Thyroid gland (tissue), 4 donors: ENCODE results near the gene CITED2.
"Not testable (repeated sequence)": the region's sequence is repeated elsewhere in the genome, so short reads cannot be mapped to it uniquely, and the experiment has no call there.

ENCODE experiments used
- POLR2A ChIP-seq, 2 donors: fragments of 450-650 bp; IDR thresholded peaks; one replicate each; pipeline ENCODE4 v1.6.1; 2017; ENCODE audit warnings: antibody characterized with exemption in 2 of 2, mild to moderate bottlenecking in 2 of 2, moderate library complexity in 1 of 2
- TF ChIP-seq, protein P1 (sequence below), 6 experiments: fragments of 200-600 bp in 3 of 6; fragments of 450-650 bp in 3 of 6; sonication (generic) in 3 of 6; IDR thresholded peaks; one replicate each; pipeline ENCODE4 v1.5.1; 2016 to 2019; ENCODE audit warnings: antibody characterized with exemption in 6 of 6, mild to moderate bottlenecking in 2 of 6, inconsistent platforms in 1 of 6, moderate library complexity in 1 of 6

DNA sequence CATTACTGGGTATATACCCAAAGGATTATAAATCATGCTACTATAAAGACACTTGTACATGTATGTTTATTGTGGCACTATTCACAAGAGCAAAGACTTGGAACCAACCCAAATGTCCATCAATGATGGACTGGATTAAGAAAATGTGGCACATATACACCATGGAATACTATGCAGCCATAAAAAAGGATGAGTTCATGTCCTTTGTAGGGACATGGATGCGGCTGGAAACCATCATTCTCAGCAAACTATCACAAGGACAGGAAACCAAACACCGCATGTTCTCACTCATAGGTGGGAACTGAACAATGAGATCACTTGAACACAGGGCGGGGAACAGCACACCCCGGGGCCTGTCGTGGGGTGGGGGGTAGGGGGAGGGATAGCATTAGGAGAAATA lies 10.7 kb downstream of the CITED2 start:
- TF ChIP-seq POLR2A (IDR thresholded peaks at IDR 0.05): not testable (repeated sequence)
- TF ChIP-seq, protein P1, sequence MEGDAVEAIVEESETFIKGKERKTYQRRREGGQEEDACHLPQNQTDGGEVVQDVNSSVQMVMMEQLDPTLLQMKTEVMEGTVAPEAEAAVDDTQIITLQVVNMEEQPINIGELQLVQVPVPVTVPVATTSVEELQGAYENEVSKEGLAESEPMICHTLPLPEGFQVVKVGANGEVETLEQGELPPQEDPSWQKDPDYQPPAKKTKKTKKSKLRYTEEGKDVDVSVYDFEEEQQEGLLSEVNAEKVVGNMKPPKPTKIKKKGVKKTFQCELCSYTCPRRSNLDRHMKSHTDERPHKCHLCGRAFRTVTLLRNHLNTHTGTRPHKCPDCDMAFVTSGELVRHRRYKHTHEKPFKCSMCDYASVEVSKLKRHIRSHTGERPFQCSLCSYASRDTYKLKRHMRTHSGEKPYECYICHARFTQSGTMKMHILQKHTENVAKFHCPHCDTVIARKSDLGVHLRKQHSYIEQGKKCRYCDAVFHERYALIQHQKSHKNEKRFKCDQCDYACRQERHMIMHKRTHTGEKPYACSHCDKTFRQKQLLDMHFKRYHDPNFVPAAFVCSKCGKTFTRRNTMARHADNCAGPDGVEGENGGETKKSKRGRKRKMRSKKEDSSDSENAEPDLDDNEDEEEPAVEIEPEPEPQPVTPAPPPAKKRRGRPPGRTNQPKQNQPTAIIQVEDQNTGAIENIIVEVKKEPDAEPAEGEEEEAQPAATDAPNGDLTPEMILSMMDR (IDR thresholded peaks at IDR 0.05): not testable (repeated sequence)
